SU-DHL-6 (cell line): ENCODE measurements around the gene PIGS.

Experiments
- CTCF ChIP-seq: fragments of 200-600 bp; sonication (generic); IDR thresholded peaks from one replicate; pipeline ENCODE4 v1.5.1; 2017; ENCODE audit warnings: antibody characterized with exemption, mild to moderate bottlenecking, low read length, moderate library complexity; ENCODE audit not compliant: insufficient read depth, poor library complexity, severe bottlenecking
- EZH2phosphoT487 ChIP-seq: fragments of 200-600 bp; sonication (generic), shearing (Covaris generic); conservative IDR thresholded peaks from 2 replicates; pipeline ENCODE4 v1.6.1; 2018; ENCODE audit warnings: mild to moderate bottlenecking, antibody characterized with exemption, low read length, moderate library complexity, mixed read lengths

- TF ChIP-seq CTCF (no peak), EZH2phosphoT487 (no peak)
Observed at GRCh38 chr17:28551421-28552175, 19.7 kb downstream of the PIGS start.
